WTC11 (cell line): ENCODE measurements around the gene GPR68. TPM values are rescaled to one million over a fixed set of nuclear protein-coding genes. Genes with fewer than 3 reads are reported as not detected.

Source experiments
- ATAC-seq: fragments of 200-7000 bp; cut with Tn5 transposase; 2 replicates; pipeline ENCODE4 v1.10.0; 2021; ENCODE audit warnings: mild to moderate bottlenecking, moderate library complexity
- CTCF ChIA-PET: fragments of 300-600 bp; sonication (Branson Sonifier 250); formaldehyde crosslinking; loops from one replicate; lab custom pipeline; 2021; ENCODE audit warnings: antibody characterized with exemption; lab: Charles Lee
- POLR2A ChIA-PET: fragments of 350-600 bp; sonication (Branson Sonifier 250); formaldehyde crosslinking; loops from one replicate; lab custom pipeline; 2021; ENCODE audit warnings: antibody characterized with exemption; lab: Charles Lee
- DNase-seq: peaks from one replicate; pipeline ENCODE4 v3.0.0; 2021; ENCODE audit warnings: low spot score
- H3K27ac Mint-ChIP-seq: 2 replicates; pipeline ENCODE4 v1.8.0; 2021; ENCODE audit warnings: mixed read lengths
- H3K27me3 Mint-ChIP-seq: 2 replicates; pipeline ENCODE4 v1.8.0; 2021; ENCODE audit warnings: low read depth, mild to moderate bottlenecking, moderate library complexity, mixed read lengths
- H3K36me3 Mint-ChIP-seq: 2 replicates; pipeline ENCODE4 v1.8.0; 2021; ENCODE audit warnings: mixed read lengths
- H3K4me1 Mint-ChIP-seq: 2 replicates; pipeline ENCODE4 v1.8.0; 2022; ENCODE audit warnings: mixed read lengths
- H3K4me3 Mint-ChIP-seq: 2 replicates; pipeline ENCODE4 v1.8.0; 2021; ENCODE audit warnings: mild to moderate bottlenecking, moderate library complexity, mixed read lengths
- H3K9me3 Mint-ChIP-seq: 2 replicates; pipeline ENCODE4 v1.8.0; 2021; ENCODE audit warnings: mixed read lengths
- AFF4 ChIP-seq: sonication (generic); formaldehyde crosslinking; IDR thresholded peaks from 2 replicates; pipeline ENCODE4 v1.8.1; 2023; ENCODE audit warnings: mild to moderate bottlenecking, missing genetic modification reagents, borderline replicate concordance
- CREM ChIP-seq: sonication (generic); formaldehyde crosslinking; IDR thresholded peaks from 2 replicates; pipeline ENCODE4 v1.8.1; 2022; ENCODE audit warnings: mild to moderate bottlenecking, missing genetic modification reagents, moderate library complexity
- E2F5 ChIP-seq: sonication (generic); formaldehyde crosslinking; IDR thresholded peaks from 2 replicates; pipeline ENCODE4 v1.8.1; 2022; ENCODE audit warnings: mild to moderate bottlenecking, moderate library complexity, missing genetic modification reagents
- HMGA2 ChIP-seq: fragments of 250-450 bp; sonication (Bioruptor Pico); IDR thresholded peaks from 2 replicates; pipeline ENCODE4 v1.4.0; 2021; ENCODE audit warnings: mild to moderate bottlenecking, moderate library complexity
- HMGXB4 ChIP-seq: sonication (generic); formaldehyde crosslinking; IDR thresholded peaks from 2 replicates; pipeline ENCODE4 v1.8.1; 2023; ENCODE audit warnings: mild to moderate bottlenecking, moderate library complexity, missing genetic modification reagents
- KAT7 ChIP-seq: sonication (generic); formaldehyde crosslinking; IDR thresholded peaks from 2 replicates; pipeline ENCODE4 v1.8.1; 2023; ENCODE audit warnings: missing genetic modification reagents, mild to moderate bottlenecking, borderline replicate concordance
- MLX ChIP-seq: sonication (generic); formaldehyde crosslinking; IDR thresholded peaks from 2 replicates; pipeline ENCODE4 v1.8.1; 2023; ENCODE audit warnings: mild to moderate bottlenecking, missing genetic modification reagents, moderate library complexity
- MYBL2 ChIP-seq: sonication (generic); formaldehyde crosslinking; IDR thresholded peaks from 2 replicates; pipeline ENCODE4 v1.8.1; 2023; ENCODE audit warnings: mild to moderate bottlenecking, moderate library complexity, missing genetic modification reagents
- NFE2L1 ChIP-seq: sonication (generic); formaldehyde crosslinking; IDR thresholded peaks from 2 replicates; pipeline ENCODE4 v1.8.1; 2023; ENCODE audit warnings: missing genetic modification reagents
- OVOL2 ChIP-seq: fragments of 250-450 bp; sonication (Bioruptor Pico); IDR thresholded peaks from 2 replicates; pipeline ENCODE4 v1.9.0; 2021; ENCODE audit warnings: mild to moderate bottlenecking, borderline replicate concordance
- RELA ChIP-seq: sonication (generic); formaldehyde crosslinking; IDR thresholded peaks from 2 replicates; pipeline ENCODE4 v1.8.1; 2022; ENCODE audit warnings: missing genetic modification reagents, mild to moderate bottlenecking, borderline replicate concordance
- RORB ChIP-seq: fragments of 250-450 bp; sonication (Bioruptor Pico); IDR thresholded peaks from 2 replicates; pipeline ENCODE4 v1.9.0; 2021; ENCODE audit warnings: mild to moderate bottlenecking
- TEAD4 ChIP-seq: sonication (generic); formaldehyde crosslinking; IDR thresholded peaks from 2 replicates; pipeline ENCODE4 v1.8.0; 2022; ENCODE audit warnings: mild to moderate bottlenecking, missing genetic modification reagents
- ZNF232 ChIP-seq: sonication (generic); formaldehyde crosslinking; IDR thresholded peaks from 2 replicates; pipeline ENCODE4 v1.8.0; 2022; ENCODE audit warnings: mild to moderate bottlenecking, missing genetic modification reagents
- ZNF263 ChIP-seq: sonication (generic); formaldehyde crosslinking; IDR thresholded peaks from 2 replicates; pipeline ENCODE4 v1.8.1; 2022; ENCODE audit warnings: low read depth, mild to moderate bottlenecking, moderate library complexity, missing genetic modification reagents
- ZNF423 ChIP-seq: fragments of 250-450 bp; sonication (Bioruptor Pico); IDR thresholded peaks from 2 replicates; pipeline ENCODE4 v2.1.2; 2022; ENCODE audit warnings: mild to moderate bottlenecking, moderate library complexity
- total RNA-seq: library from RNA; stranded (reverse); gene quantifications from 3 replicates; pipeline ENCODE4 v1.2.3, GENCODE V29; 2021
- TF ChIP-seq, protein P1 (sequence below): sonication (generic); formaldehyde crosslinking; IDR thresholded peaks from 2 replicates; pipeline ENCODE4 v1.8.1; 2022; ENCODE audit warnings: missing genetic modification reagents, borderline replicate concordance
- TF ChIP-seq, protein P2 (sequence below): sonication (generic); formaldehyde crosslinking; IDR thresholded peaks from 2 replicates; pipeline ENCODE4 v1.8.1; 2022; ENCODE audit warnings: mild to moderate bottlenecking, missing genetic modification reagents, moderate library complexity, borderline replicate concordance
- TF ChIP-seq, protein P3 (sequence below): sonication (generic); formaldehyde crosslinking; IDR thresholded peaks from 2 replicates; pipeline ENCODE4 v1.8.1; 2023; ENCODE audit warnings: mild to moderate bottlenecking, missing genetic modification reagents
- TF ChIP-seq, protein P4 (sequence below): sonication (generic); formaldehyde crosslinking; IDR thresholded peaks from 2 replicates; pipeline ENCODE4 v1.8.0; 2022; ENCODE audit warnings: mild to moderate bottlenecking, missing genetic modification reagents

GPR68 gene
- total RNA-seq, 1 experiment from 2014 or later = 0.28 TPM

DNA sequence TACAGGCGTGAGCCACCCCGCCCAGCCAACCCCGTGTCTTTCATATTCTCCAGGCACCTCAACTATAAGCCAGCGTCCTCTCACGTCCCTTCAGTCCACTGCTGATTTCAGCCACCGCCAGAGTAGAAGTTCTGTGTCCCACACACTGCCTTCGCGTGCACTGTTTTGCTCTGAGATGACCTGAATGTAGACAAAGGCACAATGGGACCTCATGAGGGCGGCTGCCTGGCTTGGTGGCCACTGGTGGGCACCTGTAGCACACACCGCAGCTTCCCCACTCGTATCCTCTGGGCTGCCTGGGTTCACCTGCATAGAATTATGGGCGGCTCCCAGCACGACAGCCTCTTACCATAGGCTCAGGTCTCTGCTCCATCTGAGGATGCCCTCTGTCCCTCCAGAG, 57.2 kb downstream of the GPR68 start:
- CTCF ChIA-PET = interaction anchor here (1.2 to 1.3 kb wide), 2 partner anchors 10 to 14 kb away, joined by 3 to 4 read pairs; no protein-coding TSS in a partner anchor
- Mint-ChIP-seq H3K27me3 (no peaks in the 10 kb centered on the region), H3K9me3 (no peaks in the 10 kb centered on the region), H3K36me3 (peaks cover 6% of the 10 kb centered on the region), H3K4me3 (no peak overlapping the region), H3K27ac (no peak overlapping the region), H3K4me1 (no peaks in the 10 kb centered on the region)
- DNase-seq = no peak
- no peak for ATAC-seq
- POLR2A ChIA-PET = no interaction called here
- TF ChIP-seq MLX (CRISPR knock-in tag) (no peak), AFF4 (no peak), ZNF263 (CRISPR knock-in tag) (no peak), RELA (CRISPR knock-in tag) (no peak), NFE2L1 (CRISPR knock-in tag) (no peak), RORB (no peak), MYBL2 (CRISPR knock-in tag) (no peak), KAT7 (CRISPR knock-in tag) (no peak), HMGA2 (no peak)
- TF ChIP-seq, protein P1, sequence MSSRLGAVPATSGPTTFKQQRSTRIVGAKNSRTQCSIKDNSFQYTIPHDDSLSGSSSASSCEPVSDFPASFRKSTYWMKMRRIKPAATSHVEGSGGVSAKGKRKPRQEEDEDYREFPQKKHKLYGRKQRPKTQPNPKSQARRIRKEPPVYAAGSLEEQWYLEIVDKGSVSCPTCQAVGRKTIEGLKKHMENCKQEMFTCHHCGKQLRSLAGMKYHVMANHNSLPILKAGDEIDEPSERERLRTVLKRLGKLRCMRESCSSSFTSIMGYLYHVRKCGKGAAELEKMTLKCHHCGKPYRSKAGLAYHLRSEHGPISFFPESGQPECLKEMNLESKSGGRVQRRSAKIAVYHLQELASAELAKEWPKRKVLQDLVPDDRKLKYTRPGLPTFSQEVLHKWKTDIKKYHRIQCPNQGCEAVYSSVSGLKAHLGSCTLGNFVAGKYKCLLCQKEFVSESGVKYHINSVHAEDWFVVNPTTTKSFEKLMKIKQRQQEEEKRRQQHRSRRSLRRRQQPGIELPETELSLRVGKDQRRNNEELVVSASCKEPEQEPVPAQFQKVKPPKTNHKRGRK (CRISPR knock-in tag) = no peak
- TF ChIP-seq, protein P2, sequence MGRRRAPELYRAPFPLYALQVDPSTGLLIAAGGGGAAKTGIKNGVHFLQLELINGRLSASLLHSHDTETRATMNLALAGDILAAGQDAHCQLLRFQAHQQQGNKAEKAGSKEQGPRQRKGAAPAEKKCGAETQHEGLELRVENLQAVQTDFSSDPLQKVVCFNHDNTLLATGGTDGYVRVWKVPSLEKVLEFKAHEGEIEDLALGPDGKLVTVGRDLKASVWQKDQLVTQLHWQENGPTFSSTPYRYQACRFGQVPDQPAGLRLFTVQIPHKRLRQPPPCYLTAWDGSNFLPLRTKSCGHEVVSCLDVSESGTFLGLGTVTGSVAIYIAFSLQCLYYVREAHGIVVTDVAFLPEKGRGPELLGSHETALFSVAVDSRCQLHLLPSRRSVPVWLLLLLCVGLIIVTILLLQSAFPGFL = no peak

DNA sequence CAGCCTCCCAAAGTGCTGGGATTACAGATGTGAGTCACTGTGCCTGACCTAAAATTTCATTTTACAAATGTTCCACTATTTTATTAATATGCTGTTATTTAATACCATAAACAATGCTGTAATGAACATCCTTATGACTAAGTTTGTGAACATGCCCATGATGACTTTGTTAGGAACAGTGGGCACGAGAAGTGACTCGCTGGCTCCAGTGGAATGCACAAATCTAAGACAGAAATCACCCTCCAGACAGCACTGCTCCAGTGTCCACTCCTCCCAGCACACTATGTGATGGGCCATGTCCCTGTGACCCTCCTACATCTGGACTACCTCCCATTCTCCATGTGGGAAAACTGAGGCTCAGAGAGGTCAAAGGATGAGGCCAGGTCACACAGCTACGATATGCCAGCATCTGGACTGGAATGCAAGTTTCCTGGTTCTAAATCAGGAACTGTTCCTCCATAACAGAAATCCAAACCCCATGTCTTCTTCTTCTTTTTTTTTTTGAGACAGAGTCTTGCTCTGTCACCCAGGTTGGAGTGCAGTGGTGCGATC, 57.9 kb downstream of the GPR68 start:
- H3K36me3 Mint-ChIP-seq = peaks cover 9% of the 10 kb centered on the region
- TF ChIP-seq OVOL2 (no peak), E2F5 (CRISPR knock-in tag) (no peak), ZNF232 (no peak), TEAD4 (no peak), ZNF423 (no peak), HMGXB4 (CRISPR knock-in tag) (no peak), ZNF263 (CRISPR knock-in tag) (no peak), CREM (CRISPR knock-in tag) (no peak)
- TF ChIP-seq, protein P3, sequence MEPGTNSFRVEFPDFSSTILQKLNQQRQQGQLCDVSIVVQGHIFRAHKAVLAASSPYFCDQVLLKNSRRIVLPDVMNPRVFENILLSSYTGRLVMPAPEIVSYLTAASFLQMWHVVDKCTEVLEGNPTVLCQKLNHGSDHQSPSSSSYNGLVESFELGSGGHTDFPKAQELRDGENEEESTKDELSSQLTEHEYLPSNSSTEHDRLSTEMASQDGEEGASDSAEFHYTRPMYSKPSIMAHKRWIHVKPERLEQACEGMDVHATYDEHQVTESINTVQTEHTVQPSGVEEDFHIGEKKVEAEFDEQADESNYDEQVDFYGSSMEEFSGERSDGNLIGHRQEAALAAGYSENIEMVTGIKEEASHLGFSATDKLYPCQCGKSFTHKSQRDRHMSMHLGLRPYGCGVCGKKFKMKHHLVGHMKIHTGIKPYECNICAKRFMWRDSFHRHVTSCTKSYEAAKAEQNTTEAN (CRISPR knock-in tag) = no peak
- TF ChIP-seq, protein P4, sequence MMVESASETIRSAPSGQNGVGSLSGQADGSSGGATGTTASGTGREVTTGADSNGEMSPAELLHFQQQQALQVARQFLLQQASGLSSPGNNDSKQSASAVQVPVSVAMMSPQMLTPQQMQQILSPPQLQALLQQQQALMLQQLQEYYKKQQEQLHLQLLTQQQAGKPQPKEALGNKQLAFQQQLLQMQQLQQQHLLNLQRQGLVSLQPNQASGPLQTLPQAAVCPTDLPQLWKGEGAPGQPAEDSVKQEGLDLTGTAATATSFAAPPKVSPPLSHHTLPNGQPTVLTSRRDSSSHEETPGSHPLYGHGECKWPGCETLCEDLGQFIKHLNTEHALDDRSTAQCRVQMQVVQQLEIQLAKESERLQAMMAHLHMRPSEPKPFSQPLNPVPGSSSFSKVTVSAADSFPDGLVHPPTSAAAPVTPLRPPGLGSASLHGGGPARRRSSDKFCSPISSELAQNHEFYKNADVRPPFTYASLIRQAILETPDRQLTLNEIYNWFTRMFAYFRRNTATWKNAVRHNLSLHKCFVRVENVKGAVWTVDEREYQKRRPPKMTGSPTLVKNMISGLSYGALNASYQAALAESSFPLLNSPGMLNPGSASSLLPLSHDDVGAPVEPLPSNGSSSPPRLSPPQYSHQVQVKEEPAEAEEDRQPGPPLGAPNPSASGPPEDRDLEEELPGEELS (CRISPR knock-in tag) = no peak

More for the DNA sequence above, 57.9 kb downstream of the GPR68 start:
- POLR2A ChIA-PET = no interaction called here
- no peak for DNase-seq
- Mint-ChIP-seq H3K4me1 (no peaks in the 10 kb centered on the region), H3K9me3 (no peaks in the 10 kb centered on the region), H3K27me3 (no peaks in the 10 kb centered on the region), H3K4me3 (no peak overlapping the region), H3K27ac (no peak overlapping the region)
- no peak for ATAC-seq
- CTCF ChIA-PET = no interaction called here
